ENCODE results near the gene VAMP2. TPM values are rescaled to one million over a fixed set of nuclear protein-coding genes. Genes with fewer than 3 reads are reported as not detected.

Gene VAMP2
- total and polyA plus RNA-seq, 2 of the 4 experiments (the other 2 are of a cell fraction) = 2.3 to 33.3 TPM

DNA sequence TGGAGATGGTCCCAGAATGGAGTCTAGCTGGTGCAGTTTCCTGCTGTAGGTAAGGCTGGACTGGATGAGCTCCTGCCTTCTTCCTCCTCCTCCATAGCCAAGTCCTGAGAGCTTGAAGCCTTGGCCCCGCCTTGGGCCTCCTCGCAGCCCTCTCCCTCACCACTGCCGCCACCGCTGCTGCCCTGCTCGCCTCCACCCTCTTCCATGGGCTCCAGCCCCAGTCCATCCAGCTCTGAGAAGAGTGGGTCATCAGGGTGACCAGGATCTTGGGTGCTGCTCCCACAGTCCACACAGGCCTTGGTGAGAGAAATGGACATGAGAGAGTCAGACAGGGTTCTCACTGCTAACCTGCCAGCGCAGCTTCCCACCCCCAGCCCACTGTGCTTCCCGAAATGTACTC, 21.7 kb downstream of the VAMP2 start:
- Histone ChIP-seq H4K91ac (ENCODE audit: insufficient read depth, low read depth, low read length) (no peak overlapping the region), H4K20me1 (ENCODE audit: insufficient read depth, low read length) (peaks cover 8% of the 10 kb centered on the region), H2AFZ (replicated peaks; ENCODE audit: low read length, poor library complexity) (no peak overlapping the region), H2AK9ac (replicated peaks; ENCODE audit: low read depth, low read length, poor library complexity) (no peak overlapping the region), H3K9ac (ENCODE audit: low read depth, low read length) (no peak overlapping the region), H2BK15ac (ENCODE audit: low read depth, low read length) (no peak overlapping the region), H3K56ac (ENCODE audit: extremely low read depth, insufficient read depth, low read length) (no peak overlapping the region), H3K23ac (ENCODE audit: low read depth, low read length) (no peak overlapping the region), H4K8ac (ENCODE audit: low read depth in 2 of 2, low read length in 2 of 2) (no peak overlapping the region), H3K4me2 (ENCODE audit: low read depth, low read length) (no peak overlapping the region), H3K36me3 (ENCODE audit: control insufficient read depth, insufficient read depth, low read length) (peaks cover 34% of the 10 kb centered on the region), H3K4me1 (ENCODE audit: control insufficient read depth, insufficient read depth, low read length) (peaks cover 2% of the 10 kb centered on the region; the same call in 1 of the 2 replicates), H3K9me3 (ENCODE audit: control insufficient read depth, insufficient read depth, low read length) (no peaks in the 10 kb centered on the region), H3K9me1 (ENCODE audit: insufficient read depth, low read length) (peaks cover 10% of the 10 kb centered on the region), H3K18ac (ENCODE audit: low read depth, low read length) (no peak overlapping the region), H2BK120ac (ENCODE audit: low read depth, low read length) (no peak overlapping the region), H3K4ac (ENCODE audit: low read depth, low read length) (no peak overlapping the region), H3K14ac (replicated peaks; ENCODE audit: low read depth, low read length) (no peak overlapping the region), H4K5ac (ENCODE audit: low read depth, low read length) (no peak overlapping the region), H3K4me3 (ENCODE audit: insufficient read depth, low read depth, low read length) (no peak overlapping the region), H3K27ac (ENCODE audit: insufficient read depth, low read length) (no peak overlapping the region), H3K79me1 (ENCODE audit: low read depth in 1 of 2, low read length in 2 of 2) (no peaks in the 10 kb centered on the region), H2BK20ac (ENCODE audit: low read depth, low read length) (no peak overlapping the region), H2AK5ac (ENCODE audit: low read depth, low read length) (no peak overlapping the region), H3K27me3 (ENCODE audit: control insufficient read depth, insufficient read depth, low read length) (no peaks in the 10 kb centered on the region), H2BK5ac (ENCODE audit: low read depth, low read length, poor library complexity, severe bottlenecking) (no peak overlapping the region)
- no TSS peak for BruUV-seq (replicated peaks)
- DNase-seq (no peak), ATAC-seq (ENCODE audit: low read depth) (no peak)
- 100% methylated on average over 1 of the region's 7 CpGs; no CpG with 5 or more reads in 1 of the 2 experiments for WGBS, 2 experiments (ENCODE audit: extremely low coverage in 2 of 2, insufficient read length in 1 of 2)
- TF ChIP-seq MAZ (IDR thresholded peaks at IDR 0.05; ENCODE audit: borderline replicate concordance, low read depth, low read length) = no peak
- no peak for TF ChIP-seq FOS (IDR thresholded peaks at IDR 0.05; ENCODE audit: low read depth, low read length)
- no peak; the same call in 1 of the 2 replicates for TF ChIP-seq POLR2A (IDR thresholded peaks at IDR 0.05; ENCODE audit: low read depth, low read length)
- TF ChIP-seq MAFK (IDR thresholded peaks at IDR 0.05; ENCODE audit: low read depth, low read length) = no peak
- no peak for TF ChIP-seq CEBPB (IDR thresholded peaks at IDR 0.05; ENCODE audit: low read depth, low read length)
- TF ChIP-seq, protein P1, sequence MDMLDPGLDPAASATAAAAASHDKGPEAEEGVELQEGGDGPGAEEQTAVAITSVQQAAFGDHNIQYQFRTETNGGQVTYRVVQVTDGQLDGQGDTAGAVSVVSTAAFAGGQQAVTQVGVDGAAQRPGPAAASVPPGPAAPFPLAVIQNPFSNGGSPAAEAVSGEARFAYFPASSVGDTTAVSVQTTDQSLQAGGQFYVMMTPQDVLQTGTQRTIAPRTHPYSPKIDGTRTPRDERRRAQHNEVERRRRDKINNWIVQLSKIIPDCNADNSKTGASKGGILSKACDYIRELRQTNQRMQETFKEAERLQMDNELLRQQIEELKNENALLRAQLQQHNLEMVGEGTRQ (IDR thresholded peaks at IDR 0.05; ENCODE audit: low read depth, low read length) = no peak
- no peak for TF ChIP-seq SMC3 (IDR thresholded peaks at IDR 0.05; ENCODE audit: low read depth, low read length)
- TF ChIP-seq MXI1 (IDR thresholded peaks at IDR 0.05; ENCODE audit: borderline replicate concordance, low read depth, low read length) = no peak
- ChIA-PET POLR2A (ENCODE audit: unreplicated experiment) (no interaction called here), CTCF (no interaction called here)
- intact Hi-C loops (cut with micrococcal nuclease) (no loop called here), in situ Hi-C loops (cut with MboI; ENCODE audit: low sequenced_read_pairs) (no loop called here), dilution Hi-C loops (cut with HindIII; ENCODE audit: low sequenced_read_pairs, unreplicated experiment) (no loop called here)
